GM20431 (cell line): ENCODE results near the gene KTI12.
"Not testable (repeated sequence)": the region's sequence is repeated elsewhere in the genome, so short reads cannot be mapped to it uniquely, and the experiment has no call there.

ENCODE experiments used
- in situ Hi-C: fragments of 300-500 bp; cut with MseI, MboI; formaldehyde crosslinking; loops from one replicate; pipeline ENCODE4 v1.15.0; 2020; ENCODE audit warnings: low sequenced_read_pairs; ENCODE audit not compliant: unreplicated experiment

Gene KTI12, protein sequence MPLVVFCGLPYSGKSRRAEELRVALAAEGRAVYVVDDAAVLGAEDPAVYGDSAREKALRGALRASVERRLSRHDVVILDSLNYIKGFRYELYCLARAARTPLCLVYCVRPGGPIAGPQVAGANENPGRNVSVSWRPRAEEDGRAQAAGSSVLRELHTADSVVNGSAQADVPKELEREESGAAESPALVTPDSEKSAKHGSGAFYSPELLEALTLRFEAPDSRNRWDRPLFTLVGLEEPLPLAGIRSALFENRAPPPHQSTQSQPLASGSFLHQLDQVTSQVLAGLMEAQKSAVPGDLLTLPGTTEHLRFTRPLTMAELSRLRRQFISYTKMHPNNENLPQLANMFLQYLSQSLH

GRCh38 chr1:52033190-52034049 is at the start of gene KTI12:
TSS of gene KTI12 (minus strand) at chr1:52033810. CDS start at chr1:52033761, 49 bp downstream.
- in situ Hi-C loops, result no loop called here

- in situ Hi-C loops, result no loop called here
Observed at GRCh38 chr1:52080014-52080415, 46.4 kb upstream of the KTI12 start.

GRCh38 chr1:52077277-52077676 is 43.7 kb upstream of the KTI12 start:
- in situ Hi-C loops, result not testable (repeated sequence)

GRCh38 chr1:52072291-52072690 is 38.7 kb upstream of the KTI12 start:
- in situ Hi-C loops, result no loop called here

DNA sequence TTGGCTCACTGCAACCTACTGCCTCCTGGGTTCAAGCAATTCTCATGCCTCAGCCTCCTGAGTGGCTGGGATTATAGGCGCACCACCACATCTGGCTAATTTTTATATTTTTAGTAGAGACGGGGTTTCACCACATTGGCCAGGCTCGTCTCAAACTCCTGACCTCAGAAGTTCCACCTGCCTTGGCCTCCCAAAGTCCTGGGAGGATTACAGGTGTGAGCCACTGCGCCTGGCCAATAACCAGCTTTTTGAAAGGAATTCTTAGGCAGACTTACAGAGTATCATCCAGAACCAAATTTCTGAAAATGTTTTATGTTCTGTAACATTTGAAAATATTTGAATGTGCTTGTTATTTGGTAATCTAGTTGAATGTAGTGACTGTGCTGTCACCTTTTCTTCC is 37.1 kb upstream of the KTI12 start:
- in situ Hi-C loops, result no loop called here

DNA sequence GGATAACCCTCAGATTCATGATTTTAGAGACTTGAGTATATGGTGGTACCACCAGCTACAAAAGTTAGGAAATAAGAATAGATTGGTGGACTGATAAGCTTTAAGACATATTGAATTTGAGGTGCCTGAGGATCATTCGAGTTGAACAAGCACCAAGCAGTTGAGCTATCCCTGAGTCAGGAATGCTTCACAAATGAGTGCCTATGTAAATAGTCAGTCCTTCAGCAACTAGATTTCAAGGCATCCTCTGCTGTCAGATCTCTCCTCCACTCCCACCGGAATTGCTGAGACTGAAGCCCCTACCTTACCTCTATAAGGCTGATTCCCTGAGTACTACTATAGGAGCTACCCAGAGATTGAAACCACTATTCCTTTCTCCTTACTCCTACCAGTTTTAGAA is 29.6 kb upstream of the KTI12 start:
- in situ Hi-C loops, result no loop called here

- in situ Hi-C loops, result no loop called here
Observed at GRCh38 chr1:52060822-52061221, 27.2 kb upstream of the KTI12 start.

GRCh38 chr1:52059888-52060287 is 26.3 kb upstream of the KTI12 start:
- in situ Hi-C loops, result no loop called here

DNA sequence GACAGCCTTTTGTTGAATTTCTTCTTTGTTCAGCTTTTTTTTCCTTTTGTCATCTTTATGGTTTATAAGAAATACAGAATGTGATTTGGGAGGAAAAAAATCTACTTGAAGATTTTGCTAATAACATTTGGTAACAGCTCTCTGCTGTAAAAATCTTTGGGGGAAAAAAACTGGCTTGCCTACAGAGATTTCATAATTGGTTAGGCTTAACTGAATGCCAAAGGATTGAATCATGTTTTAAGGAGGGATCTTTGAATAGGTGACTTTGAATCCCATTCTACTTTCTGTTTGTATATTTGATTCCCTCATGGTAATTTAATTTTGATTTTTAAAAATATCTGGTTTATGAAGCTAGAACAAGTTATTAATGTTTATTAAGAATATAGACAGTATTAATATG is 25.7 kb upstream of the KTI12 start:
- in situ Hi-C loops, result no loop called here

DNA sequence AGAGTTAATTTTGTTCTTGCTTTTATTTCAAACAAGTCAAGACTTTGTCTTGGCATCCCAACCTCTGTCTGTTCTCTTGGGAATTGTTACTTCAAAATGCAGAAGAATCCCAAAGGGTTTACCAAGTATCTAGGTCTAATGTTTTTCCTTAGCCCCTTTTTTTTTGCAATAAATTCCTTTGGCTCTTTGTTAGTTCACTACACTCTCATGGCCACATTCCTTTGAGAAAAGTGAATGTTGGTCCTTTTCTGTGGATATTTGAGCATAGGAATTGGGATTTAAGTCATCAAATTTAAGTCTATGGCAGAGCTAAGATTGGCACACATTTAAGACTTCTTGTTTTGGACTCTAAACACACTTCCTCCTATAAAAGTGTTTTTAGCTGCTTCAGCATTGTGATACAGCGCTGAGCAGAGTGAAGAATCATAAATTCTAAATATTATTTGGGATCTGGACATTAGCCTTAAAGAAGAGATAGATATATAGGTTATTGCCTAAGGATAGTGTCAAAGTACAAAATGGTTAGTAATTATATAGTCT is 24.3 kb upstream of the KTI12 start:
- in situ Hi-C loops, result no loop called here

- in situ Hi-C loops, result no loop called here
Observed at GRCh38 chr1:52057255-52057654, 23.6 kb upstream of the KTI12 start.

DNA sequence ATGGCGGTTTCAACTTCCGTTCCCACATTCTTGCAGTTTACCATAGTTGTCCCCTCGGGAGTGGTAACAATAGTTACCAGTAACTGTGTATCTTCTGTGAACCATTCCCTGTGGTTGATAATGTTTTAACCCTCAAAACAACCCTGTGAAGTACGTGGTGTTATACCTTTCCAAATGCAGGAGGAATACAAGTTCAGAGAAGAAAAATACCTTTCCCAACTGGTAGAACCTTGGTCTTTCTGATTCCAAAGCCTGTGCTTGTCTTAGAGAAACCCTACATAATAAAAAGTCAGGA is 23.3 kb upstream of the KTI12 start:
- in situ Hi-C loops, result no loop called here

GRCh38 chr1:52056163-52056936 is 22.7 kb upstream of the KTI12 start, which contains the start of gene BTF3L4:
TSS of gene BTF3L4 (plus strand) at chr1:52056295. CDS start at chr1:52059848, 3,553 bp downstream.
- in situ Hi-C loops, result no loop called here

- in situ Hi-C loops, result no loop called here
Observed at GRCh38 chr1:52055866-52056162, 22.2 kb upstream of the KTI12 start.

- in situ Hi-C loops, result no loop called here
Observed at GRCh38 chr1:52055066-52055865, 21.7 kb upstream of the KTI12 start, which contains the start of gene TXNDC12. TSS of gene TXNDC12 (minus strand) at chr1:52055191. CDS start at chr1:52055096, 95 bp downstream.

GRCh38 chr1:52054496-52055065 is 21.0 kb upstream of the KTI12 start:
- in situ Hi-C loops, result no loop called here

DNA sequence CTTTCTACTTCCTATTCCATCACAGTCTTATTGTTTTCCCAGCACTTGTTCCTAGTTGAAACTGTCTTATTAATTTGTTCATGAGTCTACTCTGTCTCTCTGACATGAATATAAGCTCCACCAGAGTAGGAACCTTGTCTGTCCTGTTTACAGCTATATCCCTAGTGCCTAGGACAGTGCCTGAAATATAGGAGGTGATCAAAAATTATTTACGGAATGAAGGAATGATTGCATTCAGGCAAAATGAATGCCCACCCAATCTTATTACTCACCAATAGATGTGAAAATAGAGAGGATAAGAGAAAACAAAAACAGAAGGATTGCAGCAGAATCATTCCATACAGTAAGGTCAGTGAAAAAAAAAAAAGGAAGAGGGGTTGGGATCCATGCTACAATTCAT is 20.3 kb upstream of the KTI12 start:
- in situ Hi-C loops, result no loop called here

- in situ Hi-C loops, result not testable (repeated sequence)
Observed at GRCh38 chr1:52049337-52049736, 15.7 kb upstream of the KTI12 start.

DNA sequence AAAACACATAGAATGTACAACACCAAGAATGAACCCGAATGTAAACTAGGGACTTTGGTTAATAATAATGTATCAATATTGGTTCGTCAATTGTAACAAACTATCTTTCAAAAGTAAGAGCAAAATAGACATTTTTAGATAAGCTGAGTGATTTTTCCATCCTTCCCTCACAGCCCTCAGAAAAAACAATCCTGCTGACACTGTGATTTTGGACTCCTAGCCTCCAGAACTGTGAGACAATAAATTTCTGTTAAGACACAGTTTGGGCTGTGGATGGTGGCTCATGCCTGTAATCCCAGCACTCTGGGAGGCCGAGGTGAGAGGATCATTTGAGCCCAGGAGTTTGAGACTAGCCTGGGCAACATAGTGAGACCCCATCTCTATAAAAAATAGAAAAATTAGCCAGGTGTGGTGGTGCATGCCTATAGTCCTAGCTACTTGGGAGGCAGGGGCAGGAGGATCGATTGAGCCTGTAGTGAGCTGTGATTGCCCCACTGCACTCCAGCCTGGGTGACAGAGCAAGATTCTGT is 12.1 kb upstream of the KTI12 start:
- in situ Hi-C loops, result not testable (repeated sequence)
